HG03097 (cell line): ENCODE data around the gene ZNF446.
"Not testable (repeated sequence)": the region's sequence is repeated elsewhere in the genome, so short reads cannot be mapped to it uniquely, and the experiment has no call there.

Source experiments
- ATAC-seq: cut with Tn5 transposase; IDR thresholded peaks from one replicate; pipeline ENCODE4 v1.9.1; 2021; ENCODE audit not compliant: unreplicated experiment, low FRiP score

ZNF446 gene

GRCh38 chr19:58469241-58470013 is 6.7 kb upstream of the ZNF446 start:
- ATAC-seq = no peak

DNA sequence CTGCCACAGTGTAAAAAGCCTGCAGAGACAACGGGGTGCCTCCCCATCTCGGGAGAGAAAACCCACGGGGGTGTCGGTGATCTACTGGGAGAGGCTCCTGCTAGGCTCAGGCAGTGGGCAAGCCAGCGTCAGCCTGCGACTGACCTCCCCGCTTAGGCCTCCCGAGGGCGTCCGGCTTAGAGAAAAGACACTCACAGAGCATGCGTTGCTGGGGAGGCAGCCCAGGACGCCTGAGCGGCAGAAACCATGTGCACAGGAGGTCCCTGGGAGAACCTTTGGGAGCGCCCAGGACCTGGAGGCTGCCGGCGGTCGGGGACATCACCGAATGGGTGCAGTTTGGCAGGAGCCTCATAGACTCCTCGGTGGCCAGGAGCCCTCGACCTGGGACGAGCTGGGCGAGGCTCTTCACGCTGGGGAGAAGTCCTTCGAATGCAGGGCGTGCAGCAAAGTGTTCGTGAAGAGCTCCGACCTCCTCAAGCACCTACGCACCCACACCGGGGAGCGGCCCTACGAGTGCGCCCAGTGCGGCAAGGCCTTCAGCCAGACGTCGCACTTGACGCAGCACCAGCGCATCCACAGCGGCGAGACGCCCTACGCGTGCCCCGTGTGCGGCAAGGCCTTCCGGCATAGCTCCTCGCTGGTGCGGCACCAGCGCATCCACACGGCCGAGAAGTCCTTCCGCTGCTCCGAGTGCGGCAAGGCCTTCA is 5.2 kb upstream of the ZNF446 start:
- ATAC-seq = not testable (repeated sequence)

DNA sequence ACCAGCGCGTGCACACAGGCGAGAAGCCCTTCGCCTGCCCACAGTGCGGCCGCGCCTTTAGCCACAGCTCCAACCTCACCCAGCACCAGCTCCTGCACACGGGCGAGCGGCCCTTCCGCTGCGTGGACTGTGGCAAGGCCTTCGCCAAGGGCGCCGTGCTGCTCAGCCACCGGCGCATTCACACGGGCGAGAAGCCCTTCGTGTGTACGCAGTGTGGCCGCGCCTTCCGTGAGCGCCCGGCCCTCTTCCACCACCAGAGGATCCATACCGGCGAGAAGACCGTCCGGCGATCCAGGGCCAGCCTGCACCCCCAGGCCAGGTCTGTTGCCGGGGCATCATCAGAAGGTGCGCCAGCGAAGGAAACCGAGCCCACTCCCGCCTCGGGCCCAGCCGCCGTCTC is 4.4 kb upstream of the ZNF446 start:
- ATAC-seq = no peak

DNA sequence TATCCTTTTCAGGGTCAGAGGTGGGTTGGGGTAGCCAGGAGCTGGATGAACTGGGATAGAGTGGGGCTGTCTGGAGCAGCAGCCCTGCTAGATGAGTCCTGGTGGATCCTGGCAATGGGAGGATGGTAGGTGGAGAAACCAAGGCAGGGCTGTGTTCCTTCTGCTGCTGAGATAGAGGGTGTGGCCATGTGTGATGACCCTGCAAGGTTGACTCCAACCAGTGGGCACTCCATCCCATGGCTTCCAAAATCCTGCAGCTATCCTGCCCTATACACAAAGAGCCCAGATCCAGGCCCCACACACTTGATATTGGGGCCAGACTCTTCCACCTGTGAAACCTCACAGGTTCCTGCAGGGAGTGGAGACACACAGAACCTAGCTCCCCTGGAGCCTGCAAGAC is 2.4 kb upstream of the ZNF446 start:
- ATAC-seq = no peak

GRCh38 chr19:58474291-58474996 is 1.7 kb upstream of the ZNF446 start:
- no peak for ATAC-seq

DNA sequence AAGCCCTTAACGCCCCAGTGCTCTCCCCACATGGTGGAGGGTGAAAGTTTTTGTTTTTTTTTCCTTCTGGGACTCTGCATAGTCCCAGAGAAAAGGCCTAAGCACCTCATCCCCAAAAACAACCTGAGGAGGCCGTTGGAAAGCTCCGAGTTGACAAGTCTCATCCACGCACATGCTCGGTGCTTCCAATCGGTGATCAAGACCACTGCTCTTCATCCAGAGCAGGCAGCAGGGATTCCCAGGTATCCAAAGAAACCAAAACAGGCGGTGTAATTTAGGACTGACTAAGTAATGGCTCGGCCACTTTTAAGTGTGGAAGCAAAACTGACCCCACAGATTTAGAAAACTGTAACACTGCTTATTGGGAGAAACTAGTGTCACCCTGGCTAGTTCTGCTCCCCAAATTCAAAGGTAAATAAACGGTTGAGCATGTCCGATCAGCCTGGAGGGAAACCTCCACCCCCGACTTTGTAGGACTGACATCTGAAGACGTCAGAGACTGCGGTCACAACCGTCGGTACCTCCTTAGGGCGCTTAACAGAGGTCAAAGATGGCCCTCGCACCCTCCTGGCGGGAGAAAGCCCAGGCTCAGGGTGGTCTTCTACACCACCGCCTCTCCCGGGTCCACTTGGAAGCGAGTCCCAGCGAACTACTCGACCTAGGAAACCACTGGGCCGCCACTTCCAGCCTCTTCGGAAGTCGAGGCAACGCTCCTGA is 997 bp upstream of the ZNF446 start:
- ATAC-seq = no peak

- no peak for ATAC-seq
These were observed 405 bp downstream of the ZNF446 start for GRCh38 chr19:58476498-58477015.

DNA sequence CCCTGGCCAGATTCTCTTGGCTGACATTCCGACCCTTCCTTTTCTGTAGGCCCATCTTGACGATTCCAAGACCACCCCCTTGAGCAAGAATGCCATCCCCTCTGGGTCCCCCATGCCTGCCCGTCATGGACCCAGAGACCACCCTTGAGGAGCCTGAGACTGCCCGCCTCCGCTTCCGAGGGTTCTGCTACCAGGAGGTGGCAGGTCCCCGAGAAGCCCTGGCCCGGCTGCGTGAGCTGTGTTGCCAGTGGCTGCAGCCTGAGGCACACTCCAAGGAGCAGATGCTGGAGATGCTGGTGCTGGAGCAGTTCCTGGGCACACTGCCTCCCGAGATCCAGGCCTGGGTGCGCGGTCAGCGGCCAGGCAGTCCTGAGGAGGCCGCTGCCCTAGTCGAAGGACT is 978 bp downstream of the ZNF446 start:
- ATAC-seq = no peak

GRCh38 chr19:58477871-58478270 is 1.7 kb downstream of the ZNF446 start:
- ATAC-seq = no peak

DNA sequence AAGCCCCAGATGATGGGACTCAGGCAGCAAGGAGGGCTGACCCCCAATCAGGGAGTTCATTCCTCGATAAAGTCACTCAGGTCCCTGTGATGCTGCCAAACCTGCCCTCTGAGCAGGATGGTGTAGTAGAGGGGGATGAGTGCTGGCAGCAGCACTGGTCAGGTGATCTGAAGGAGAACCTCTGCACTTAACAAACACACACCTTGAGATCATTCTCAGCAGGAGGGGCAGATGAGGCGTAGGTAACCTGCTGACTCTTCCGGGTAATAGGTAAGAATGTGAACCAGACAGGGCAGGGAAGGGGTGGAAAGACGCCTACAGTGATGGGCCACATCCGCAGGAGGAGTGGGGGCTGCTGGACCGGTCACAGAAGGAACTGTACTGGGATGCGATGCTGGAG is 3.2 kb downstream of the ZNF446 start:
- no peak for ATAC-seq

- no peak for ATAC-seq
These were observed 3.8 kb downstream of the ZNF446 start for GRCh38 chr19:58479736-58480480.

DNA sequence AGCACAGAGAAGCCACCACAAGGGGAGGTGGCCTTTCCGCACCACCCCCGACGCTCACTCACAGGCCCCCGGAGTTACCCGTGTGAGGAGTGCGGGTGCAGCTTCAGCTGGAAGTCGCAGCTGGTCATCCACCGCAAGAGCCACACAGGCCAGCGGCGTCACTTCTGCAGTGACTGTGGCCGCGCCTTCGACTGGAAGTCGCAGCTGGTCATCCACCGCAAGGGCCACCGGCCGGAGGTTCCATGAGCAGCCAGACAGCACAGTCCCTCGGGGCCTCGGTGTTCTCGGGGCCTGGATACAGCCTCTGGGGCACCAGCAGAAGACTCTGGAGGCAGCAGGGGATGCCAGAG is 4.3 kb downstream of the ZNF446 start:
- no peak for ATAC-seq

GRCh38 chr19:58480831-58481230 is 4.7 kb downstream of the ZNF446 start:
- ATAC-seq = no peak

- ATAC-seq = no peak
These were observed 6.2 kb downstream of the ZNF446 start for GRCh38 chr19:58482372-58482771.

DNA sequence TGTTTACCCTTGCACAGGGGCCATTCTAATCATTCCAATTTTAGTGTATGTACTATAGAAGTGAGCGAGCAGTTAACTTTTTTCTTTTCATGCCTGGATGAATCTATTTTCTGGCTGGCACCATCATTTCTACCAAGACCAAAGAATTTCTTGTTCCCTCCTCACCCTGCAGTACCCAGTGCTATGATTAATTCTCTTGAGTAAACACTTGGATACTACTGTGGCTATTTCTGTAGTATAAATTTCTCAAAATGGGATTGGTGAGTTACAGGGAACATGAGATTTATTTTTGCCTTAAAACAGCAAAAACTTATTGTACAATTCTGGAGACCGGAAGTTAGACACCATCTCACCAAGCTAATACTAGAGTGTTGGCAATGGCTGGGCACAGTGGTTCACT is 7.6 kb downstream of the ZNF446 start:
- no peak for ATAC-seq

- ATAC-seq = not testable (repeated sequence)
These were observed 8.2 kb downstream of the ZNF446 start for GRCh38 chr19:58484349-58484748.

- ATAC-seq = no peak
These were observed 15.2 kb downstream of the ZNF446 start for GRCh38 chr19:58491393-58491792.

DNA sequence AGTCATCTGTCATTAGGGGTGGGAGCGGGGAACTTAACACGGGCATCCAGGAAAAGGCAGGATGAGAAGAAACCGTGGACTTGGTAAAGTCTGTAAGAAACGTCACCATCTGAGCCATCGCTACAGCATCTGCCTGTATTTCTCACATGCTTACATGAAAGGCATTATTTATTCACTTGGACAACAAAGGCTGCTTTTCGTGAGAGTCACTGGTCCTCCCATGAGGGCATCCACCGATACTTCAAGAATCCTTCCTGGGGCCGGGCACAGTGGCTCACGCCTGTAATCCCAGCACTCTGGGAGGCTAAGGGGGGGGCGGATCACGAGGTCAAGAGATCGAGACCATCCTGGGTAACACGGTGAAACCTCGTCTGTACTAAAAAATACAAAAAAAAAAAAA is 16.1 kb downstream of the ZNF446 start:
- no peak for ATAC-seq

DNA sequence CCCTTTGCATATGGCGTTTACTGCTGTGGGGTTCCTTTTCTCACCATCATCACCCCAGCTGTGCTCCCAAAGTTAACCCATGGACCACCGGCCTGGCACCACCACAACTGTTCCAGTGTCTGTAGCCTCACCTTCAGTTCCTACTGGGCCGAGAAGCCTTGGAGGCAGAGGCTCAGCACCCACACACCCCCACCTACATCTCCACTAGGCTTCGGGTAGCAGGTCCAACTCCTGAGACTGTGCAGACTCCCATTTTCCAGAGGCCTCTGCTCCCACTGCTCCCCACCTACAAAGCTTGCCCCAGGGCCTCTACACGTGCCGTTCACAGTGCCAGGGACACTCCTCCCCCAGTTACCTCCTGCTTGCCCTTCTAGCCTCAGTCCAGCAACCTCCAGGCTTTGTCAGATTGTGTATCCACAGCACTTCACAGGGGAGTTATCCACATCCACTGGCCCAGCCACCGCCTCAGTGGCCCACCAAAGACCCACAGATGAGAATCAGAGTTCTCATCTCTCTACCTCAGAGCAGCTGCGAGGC is 21.6 kb downstream of the ZNF446 start:
- no peak for ATAC-seq
